ENCODE measurements around the gene LHX4.

- TF ChIP-seq CHD1 (IDR thresholded peaks at IDR 0.05; ENCODE audit: low read depth, low read length) = no peak
- TF ChIP-seq MAZ (IDR thresholded peaks at IDR 0.05; ENCODE audit: borderline replicate concordance, low read depth, low read length) = no peak
- no peak for TF ChIP-seq RCOR1 (IDR thresholded peaks at IDR 0.05; ENCODE audit: insufficient replicate concordance, low read length)
- TF ChIP-seq CTCF (conservative IDR thresholded peaks at IDR 0.05; ENCODE audit: low read depth, low read length) = no peak
- no peak for TF ChIP-seq FOS (IDR thresholded peaks at IDR 0.05; ENCODE audit: low read depth, low read length)
- TF ChIP-seq POLR2A (IDR thresholded peaks at IDR 0.05; ENCODE audit: low read depth, low read length) = no peak
- no peak for TF ChIP-seq CEBPB (IDR thresholded peaks at IDR 0.05; ENCODE audit: low read depth, low read length)
- no peak for TF ChIP-seq USF2 (IDR thresholded peaks at IDR 0.05; ENCODE audit: low read depth, low read length)
- no peak for TF ChIP-seq RAD21 (IDR thresholded peaks at IDR 0.05; ENCODE audit: low read length)
- no peak for TF ChIP-seq NFE2L2 (IDR thresholded peaks at IDR 0.05; ENCODE audit: low read depth, low read length)
- TF ChIP-seq MXI1 (IDR thresholded peaks at IDR 0.05; ENCODE audit: borderline replicate concordance, low read depth, low read length) = no peak
- TF ChIP-seq MAFK (IDR thresholded peaks at IDR 0.05; ENCODE audit: low read depth, low read length) = no peak
- TF ChIP-seq SMC3 (IDR thresholded peaks at IDR 0.05; ENCODE audit: low read depth, low read length) = no peak
Measured at GRCh38 chr1:180246579-180246978, 16.5 kb downstream of the LHX4 start.

Data from IMR-90 (cell line).